HG02973 (cell line): ENCODE data around the gene KIAA1328.
A peak's percentile ranks its signal among the peaks of the same experiment; 100 is the strongest.
"Not testable (repeated sequence)": the region's sequence is repeated elsewhere in the genome, so short reads cannot be mapped to it uniquely, and the experiment has no call there.

ENCODE experiments used
- ATAC-seq: cut with Tn5 transposase; IDR thresholded peaks from one replicate; pipeline ENCODE4 v1.9.1; 2021; ENCODE audit warnings: moderate library complexity; ENCODE audit not compliant: unreplicated experiment

The KIAA1328 gene

GRCh38 chr18:36828630-36829361 lies at the start of gene KIAA1328, which contains the start of gene TPGS2:
TSS of gene KIAA1328 (plus strand) at chr18:36829127. CDS start at chr18:36829139, 12 bp downstream.
TSS of gene TPGS2 (minus strand) at chr18:36829002. CDS start at chr18:36828767, 235 bp downstream.
- ATAC-seq: peak; percentile 92

GRCh38 chr18:36780748-36781147 lies 48.2 kb upstream of the KIAA1328 start:
- no peak for ATAC-seq

- no peak for ATAC-seq
These were observed 46.2 kb upstream of the KIAA1328 start for GRCh38 chr18:36782710-36783109.

- no peak for ATAC-seq
These were observed 45.1 kb upstream of the KIAA1328 start for GRCh38 chr18:36783792-36784191.

- ATAC-seq: no peak
These were observed 42.2 kb upstream of the KIAA1328 start for GRCh38 chr18:36786686-36787085.

- no peak for ATAC-seq
These were observed 36.2 kb upstream of the KIAA1328 start for GRCh38 chr18:36792634-36793283.

- ATAC-seq: no peak
These were observed 30.0 kb upstream of the KIAA1328 start for GRCh38 chr18:36798738-36799473.

GRCh38 chr18:36805105-36805504 lies 23.8 kb upstream of the KIAA1328 start:
- no peak for ATAC-seq

GRCh38 chr18:36808681-36809080 lies 20.2 kb upstream of the KIAA1328 start:
- ATAC-seq: no peak

GRCh38 chr18:36809590-36810381 lies 19.1 kb upstream of the KIAA1328 start:
- ATAC-seq: peak; percentile 95

- ATAC-seq: no peak
These were observed 17.5 kb upstream of the KIAA1328 start for GRCh38 chr18:36811430-36811829.

GRCh38 chr18:36811955-36812354 lies 17.0 kb upstream of the KIAA1328 start:
- ATAC-seq: no peak

GRCh38 chr18:36812678-36813077 lies 16.2 kb upstream of the KIAA1328 start:
- no peak for ATAC-seq

- ATAC-seq: no peak
These were observed 15.7 kb upstream of the KIAA1328 start for GRCh38 chr18:36813101-36813775.

GRCh38 chr18:36813824-36814223 lies 15.1 kb upstream of the KIAA1328 start:
- no peak for ATAC-seq

GRCh38 chr18:36814994-36815393 lies 13.9 kb upstream of the KIAA1328 start:
- no peak for ATAC-seq

GRCh38 chr18:36816096-36816495 lies 12.8 kb upstream of the KIAA1328 start:
- not testable (repeated sequence) for ATAC-seq

GRCh38 chr18:36817039-36817438 lies 11.9 kb upstream of the KIAA1328 start:
- ATAC-seq: no peak

GRCh38 chr18:36818652-36819051 lies 10.3 kb upstream of the KIAA1328 start:
- ATAC-seq: no peak

GRCh38 chr18:36819621-36820020 lies 9.3 kb upstream of the KIAA1328 start:
- ATAC-seq: no peak
